A549 (cell line): ENCODE data around the gene RGP1. TPM values are rescaled to one million over a fixed set of nuclear protein-coding genes. Genes with fewer than 3 reads are reported as not detected.

ENCODE experiments used
- ATAC-seq, 2 experiments: fragments of 200-7000 bp in 1 of 2; fragments of >200 bp in 1 of 2; cut with Nextera tagmentation in 1 of 2; cut with Tn5 transposase in 1 of 2; 3 replicates each; pipeline versions ENCODE4 v1.8.0 to v1.9.1; 2018 to 2020; ENCODE audit warnings: mild to moderate bottlenecking in 1 of 2, moderate library complexity in 1 of 2
- CTCF ChIA-PET: fragments of 300-600 bp; sonication (Branson Sonifier 250); formaldehyde crosslinking; extraction: SDS; loops from one replicate; lab custom pipeline; 2021; ENCODE audit warnings: antibody characterized with exemption, inconsistent platforms; lab: Yijun Ruan, JAX
- POLR2A ChIA-PET: fragments of 350-600 bp; formaldehyde crosslinking; extraction: SDS; loops from one replicate; lab custom pipeline; 2021; ENCODE audit warnings: antibody characterized with exemption, inconsistent platforms; lab: Yijun Ruan, JAX
- DNase-seq, 2 experiments: peaks; one replicate each; pipeline versions ENCODE4 v3.0.0 to v3.0.0-alpha.2; 2011 to 2016; ENCODE audit warnings: low read depth in 1 of 2, low spot score in 1 of 2
- FAIRE-seq: peaks from 2 replicates; lab custom pipeline; 2011; peaks lifted over from hg19 to GRCh38; lab: Jason Lieb, UNC
- H3K27ac ChIP-seq, 2 experiments: fragments of >200 bp; sonication (Bioruptor Twin); formaldehyde crosslinking; 3 replicates each; pipeline ENCODE4 v1.5.1; 2016 to 2017
- H3K4me1 ChIP-seq: fragments of >200 bp; sonication (Bioruptor Twin); formaldehyde crosslinking; 3 replicates; pipeline ENCODE4 v1.6.1; 2016
- H3K4me2 ChIP-seq: fragments of >200 bp; sonication (Bioruptor Twin); formaldehyde crosslinking; 3 replicates; pipeline ENCODE4 v1.6.1; 2016
- H3K4me3 ChIP-seq: fragments of >200 bp; sonication (Bioruptor Twin); formaldehyde crosslinking; 3 replicates; pipeline ENCODE4 v1.5.1; 2016
- H3K9me3 ChIP-seq: fragments of >200 bp; sonication (Bioruptor Twin); formaldehyde crosslinking; 3 replicates; pipeline ENCODE4 v1.6.1; 2016
- BHLHE40 ChIP-seq: IDR thresholded peaks from 2 replicates; pipeline ENCODE4 v1.6.1; 2012; ENCODE audit warnings: low read depth, low read length, inconsistent platforms
- CBX2 ChIP-seq: fragments of 200-600 bp; sonication (generic); IDR thresholded peaks from 2 replicates; pipeline ENCODE4 v1.6.1; 2016; ENCODE audit warnings: low read depth, mild to moderate bottlenecking, borderline replicate concordance
- CEBPB ChIP-seq, 2 experiments: fragments of >200 bp in 1 of 2; sonication (Bioruptor Twin) in 1 of 2; formaldehyde crosslinking in 1 of 2; IDR thresholded peaks; 2 replicates each; pipeline ENCODE4 v1.6.1; 2012 to 2016
- CTCF ChIP-seq: fragments of >200 bp; sonication (Bioruptor Twin); formaldehyde crosslinking; IDR thresholded peaks from 3 replicates; pipeline ENCODE4 v1.5.1; 2016
- EHF ChIP-seq: fragments of 250-450 bp; sonication (Bioruptor Pico); IDR thresholded peaks from 2 replicates; pipeline ENCODE4 v1.5.0; 2020; ENCODE audit warnings: mild to moderate bottlenecking
- ESRRA ChIP-seq: fragments of 150-350 bp; IDR thresholded peaks from 2 replicates; pipeline ENCODE4 v1.6.1; 2014; ENCODE audit warnings: mild to moderate bottlenecking, low read length, borderline replicate concordance
- FOXS1 ChIP-seq: fragments of 250-450 bp; sonication (Bioruptor Pico); IDR thresholded peaks from 2 replicates; pipeline ENCODE4 v1.5.0; 2020; ENCODE audit warnings: mild to moderate bottlenecking, moderate library complexity
- HES2 ChIP-seq: fragments of >200 bp; sonication (Bioruptor Twin); formaldehyde crosslinking; IDR thresholded peaks from 2 replicates; pipeline ENCODE4 v1.6.1; 2016
- HEYL ChIP-seq: fragments of 250-450 bp; sonication (Bioruptor Pico); IDR thresholded peaks from 2 replicates; pipeline ENCODE4 v1.8.0; 2021; ENCODE audit warnings: mild to moderate bottlenecking, moderate library complexity
- HOXA7 ChIP-seq: fragments of 250-450 bp; sonication (Bioruptor Pico); IDR thresholded peaks from 2 replicates; pipeline ENCODE4 v1.5.0; 2020; ENCODE audit warnings: mild to moderate bottlenecking, moderate library complexity
- KDM5A ChIP-seq: fragments of 200-600 bp; sonication (generic); IDR thresholded peaks from 2 replicates; pipeline ENCODE4 v1.6.1; 2016; ENCODE audit warnings: antibody characterized with exemption, mild to moderate bottlenecking
- PHF8 ChIP-seq: fragments of 200-600 bp; sonication (generic); IDR thresholded peaks from 2 replicates; pipeline ENCODE4 v1.6.1; 2016; ENCODE audit warnings: low read depth, mild to moderate bottlenecking, antibody characterized with exemption, moderate library complexity, borderline replicate concordance
- RAD21 ChIP-seq, 2 experiments: fragments of >200 bp in 1 of 2; sonication (Bioruptor Twin) in 1 of 2; formaldehyde crosslinking in 1 of 2; IDR thresholded peaks in 1 of 2; conservative IDR thresholded peaks in 1 of 2; 2 replicates in 1 of 2; 3 replicates in 1 of 2; pipeline ENCODE4 v1.6.1; 2012 to 2018; ENCODE audit warnings: inconsistent platforms in 1 of 2
- REST ChIP-seq: fragments of 200-600 bp; sonication (generic); IDR thresholded peaks from 2 replicates; pipeline ENCODE4 v1.6.1; 2016; ENCODE audit warnings: antibody characterized with exemption, mild to moderate bottlenecking, moderate library complexity
- RFX5 ChIP-seq: fragments of 450-650 bp; IDR thresholded peaks from 2 replicates; pipeline ENCODE4 v1.7.1; 2014; ENCODE audit warnings: antibody characterized with exemption, mild to moderate bottlenecking, moderate library complexity
- SMC3 ChIP-seq: fragments of >200 bp; sonication (Bioruptor Twin); formaldehyde crosslinking; IDR thresholded peaks from 3 replicates; pipeline ENCODE4 v1.6.1; 2018; ENCODE audit warnings: inconsistent platforms
- SREBF2 ChIP-seq: fragments of 450-650 bp; IDR thresholded peaks from 2 replicates; pipeline ENCODE4 v1.6.1; 2014; ENCODE audit warnings: mild to moderate bottlenecking, moderate library complexity
- TP53 ChIP-seq: fragments of 250-450 bp; sonication (Bioruptor Pico); IDR thresholded peaks from 2 replicates; pipeline ENCODE4 v1.5.0; 2021; ENCODE audit warnings: mild to moderate bottlenecking, moderate library complexity
- USF2 ChIP-seq: fragments of 450-650 bp; IDR thresholded peaks from 2 replicates; pipeline ENCODE4 v1.6.1; 2014; ENCODE audit warnings: antibody characterized with exemption
- ZNF302 ChIP-seq: fragments of 250-450 bp; sonication (Bioruptor Pico); IDR thresholded peaks from 2 replicates; pipeline ENCODE4 v1.9.0; 2021; ENCODE audit warnings: inconsistent platforms, mild to moderate bottlenecking, moderate library complexity
- WGBS: methylation state at CpG from one replicate; pipeline ENCODE4 v1.1.6; 2017; ENCODE audit errors: missing lambda C conversion rate; 5-methylcytosine and 5-hydroxymethylcytosine counted together
- polyA plus RNA-seq, 4 experiments: library from polyadenylated mRNA; depleted of rRNA in 3 of 4; stranded (reverse); fragments of >200 nt; fragmentation: RNase III in 1 of 4; extraction: RNeasy Plus Mini Kit Qiagen cat#74134 plus additional on column Dnase treatment in 1 of 4; gene quantifications; 2 replicates in 3 of 4; 3 replicates in 1 of 4; pipeline ENCODE4 v1.2.3, GENCODE V29; 2011 to 2017

RGP1 gene
- polyA plus RNA-seq, 2 of the 4 experiments (the other 2 are of a cell fraction): 16.1 to 16.6 TPM

- no peak for TF ChIP-seq REST
- no peak for TF ChIP-seq CBX2
Observed at GRCh38 chr9:35732800-35733541, 16.1 kb upstream of the RGP1 start (continued).

- H3K27ac ChIP-seq: peak overlapping the region in 1 of 2 experiments; percentile 95; a peak in 3 of 6 replicates
- no peak overlapping the region; the same call in 2 of the 3 replicates for H3K4me3 ChIP-seq
- peaks cover 34% of the 10 kb centered on the region for H3K4me1 ChIP-seq
- no peak for FAIRE-seq
- ChIA-PET CTCF (interaction anchor here (0.7 to 19.8 kb wide), 10 partner anchors 12 to 741 kb away, joined by 3 to 243 read pairs (median 8); partner anchors contain the start of genes ARHGEF39, CCDC107, GBA2 and MSMP), POLR2A (interaction anchor here (0.9 to 1.8 kb wide), 3 partner anchors 14 to 76 kb away, joined by 3 to 8 read pairs (median 5); partner anchors contain the start of genes CCDC107, GBA2, RGP1 and RMRP)
- H3K4me2 ChIP-seq: peak overlapping the region; percentile 76
- H3K9me3 ChIP-seq: no peaks in the 10 kb centered on the region
- WGBS: 96% methylated on average over 3 of the region's 3 CpGs
- DNase-seq: no peak
- ATAC-seq: no peak
- TF ChIP-seq FOXS1: no peak
- TF ChIP-seq HES2: no peak
Observed at GRCh38 chr9:35734096-35734495, 15.0 kb upstream of the RGP1 start.

- TF ChIP-seq RAD21 (conservative IDR thresholded peaks at IDR 0.05 in 1 of 2, IDR thresholded peaks at IDR 0.05 in 1 of 2): peak; percentile 52 to 63
- peak; percentile 71 for TF ChIP-seq CTCF
- no peak for TF ChIP-seq ZNF302 (CRISPR knock-in tag)
- no peak for TF ChIP-seq SREBF2
- TF ChIP-seq ESRRA: no peak
- no peak for TF ChIP-seq BHLHE40
- no peak for TF ChIP-seq PHF8
- no peak for TF ChIP-seq KDM5A
- TF ChIP-seq TP53: no peak
- no peak for TF ChIP-seq EHF (CRISPR knock-in tag)
- no peak for TF ChIP-seq HES2
- TF ChIP-seq FOXS1: no peak
- TF ChIP-seq SMC3: peak; percentile 50
- no peak for TF ChIP-seq USF2
- TF ChIP-seq HEYL: no peak
- no peak for TF ChIP-seq RFX5
- TF ChIP-seq HOXA7 (CRISPR knock-in tag): no peak
- TF ChIP-seq CEBPB (IDR thresholded peaks at IDR 0.05): no peak
- Histone ChIP-seq H3K9me3 (no peaks in the 10 kb centered on the region), H3K4me2 (no peak overlapping the region), H3K4me3 (no peak overlapping the region), H3K27ac (0 out of 6 replicates have a peak overlapping the region, but pooled peaks of 1 of the 2 experiments have one; percentile 27), H3K4me1 (peaks cover 16% of the 10 kb centered on the region)
- peak; percentile 48 to 54; a peak in 5 of 6 replicates for ATAC-seq
- POLR2A ChIA-PET: interaction anchor here (1.0 to 1.5 kb wide), 3 partner anchors 12 to 75 kb away, joined by 3 to 7 read pairs (median 5); partner anchors contain the start of genes GBA2 and RGP1
- CTCF ChIA-PET: interaction anchor here (0.6 to 19.8 kb wide), 31 partner anchors 10 to 656 kb away, joined by 3 to 243 read pairs (median 5); partner anchors contain the start of genes ARHGEF39, CCDC107, FANCG and GBA2
- 14% methylated on average over 3 of the region's 5 CpGs for WGBS
- DNase-seq: peak; percentile 80 to 86
- peak; percentile 78 for FAIRE-seq
Observed at GRCh38 chr9:35736201-35736633, 12.9 kb upstream of the RGP1 start.
